ENCODE results near the gene HOXB3.

DNA sequence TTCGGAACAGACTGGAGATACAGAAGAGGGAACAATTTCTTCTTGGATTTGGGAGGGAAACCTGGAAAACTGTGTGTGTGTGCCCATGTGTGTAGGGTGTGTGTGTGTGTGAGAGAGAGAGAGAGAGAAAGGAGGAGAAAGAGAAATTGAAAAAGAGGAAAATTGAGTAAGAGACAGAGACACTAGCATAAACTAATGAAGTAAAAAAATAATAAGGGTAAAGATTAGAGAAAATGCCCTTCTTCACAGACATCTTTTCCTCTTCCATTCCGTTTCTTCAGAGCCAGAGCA, 31.3 kb downstream of the HOXB3 start:
- TF ChIP-seq, protein P1, sequence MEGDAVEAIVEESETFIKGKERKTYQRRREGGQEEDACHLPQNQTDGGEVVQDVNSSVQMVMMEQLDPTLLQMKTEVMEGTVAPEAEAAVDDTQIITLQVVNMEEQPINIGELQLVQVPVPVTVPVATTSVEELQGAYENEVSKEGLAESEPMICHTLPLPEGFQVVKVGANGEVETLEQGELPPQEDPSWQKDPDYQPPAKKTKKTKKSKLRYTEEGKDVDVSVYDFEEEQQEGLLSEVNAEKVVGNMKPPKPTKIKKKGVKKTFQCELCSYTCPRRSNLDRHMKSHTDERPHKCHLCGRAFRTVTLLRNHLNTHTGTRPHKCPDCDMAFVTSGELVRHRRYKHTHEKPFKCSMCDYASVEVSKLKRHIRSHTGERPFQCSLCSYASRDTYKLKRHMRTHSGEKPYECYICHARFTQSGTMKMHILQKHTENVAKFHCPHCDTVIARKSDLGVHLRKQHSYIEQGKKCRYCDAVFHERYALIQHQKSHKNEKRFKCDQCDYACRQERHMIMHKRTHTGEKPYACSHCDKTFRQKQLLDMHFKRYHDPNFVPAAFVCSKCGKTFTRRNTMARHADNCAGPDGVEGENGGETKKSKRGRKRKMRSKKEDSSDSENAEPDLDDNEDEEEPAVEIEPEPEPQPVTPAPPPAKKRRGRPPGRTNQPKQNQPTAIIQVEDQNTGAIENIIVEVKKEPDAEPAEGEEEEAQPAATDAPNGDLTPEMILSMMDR (conservative IDR thresholded peaks at IDR 0.05 in 1 of 2, IDR thresholded peaks at IDR 0.05 in 1 of 2; ENCODE audit: extremely low read depth in 1 of 2, insufficient read depth in 1 of 2, low read depth in 1 of 2, low read length in 2 of 2) = no peak
- TF ChIP-seq EZH2 (IDR thresholded peaks at IDR 0.05; ENCODE audit: borderline replicate concordance, low read length) = no peak

Data from mammary epithelial cell (primary cell).